ENCODE results near the gene ADAM17. TPM values are rescaled to one million over a fixed set of nuclear protein-coding genes. Genes with fewer than 3 reads are reported as not detected.

The ADAM17 gene
- polyA plus RNA-seq, 1 donor from 2014 or later = 32.6 TPM

GRCh38 chr2:9574331-9574730 is 18.7 kb upstream of the ADAM17 start:
- H3K9me2 ChIP-seq (ENCODE audit: insufficient read depth, low read length) = no peaks in the 10 kb centered on the region

GRCh38 chr2:9573840-9574239 is 18.2 kb upstream of the ADAM17 start:
- no peak overlapping the region for H3K9ac ChIP-seq (ENCODE audit: low read length)
- TF ChIP-seq RAD21 (conservative IDR thresholded peaks at IDR 0.05) (no peak), EZH2 (IDR thresholded peaks at IDR 0.05; ENCODE audit: borderline replicate concordance, insufficient read depth, low read length, poor library complexity, severe bottlenecking) (no peak), MXI1 (conservative IDR thresholded peaks at IDR 0.05; ENCODE audit: poor library complexity, severe bottlenecking) (no peak), SMC3 (conservative IDR thresholded peaks at IDR 0.05; ENCODE audit: poor library complexity) (no peak), EP300 (conservative IDR thresholded peaks at IDR 0.05; ENCODE audit: poor library complexity, severe bottlenecking) (no peak), CTCF (IDR thresholded peaks at IDR 0.05; ENCODE audit: poor library complexity, severe bottlenecking) (no peak), TAF1 (IDR thresholded peaks at IDR 0.05; ENCODE audit: low read depth) (no peak), REST (IDR thresholded peaks at IDR 0.05; ENCODE audit: borderline replicate concordance) (no peak)

More at GRCh38 chr2:9574331-9574730, 18.7 kb upstream of the ADAM17 start:
- H3K27me3 ChIP-seq (ENCODE audit: insufficient read depth, low read depth, low read length) = no peaks in the 10 kb centered on the region
- TF ChIP-seq CTCF (IDR thresholded peaks at IDR 0.05; ENCODE audit: poor library complexity, severe bottlenecking) (no peak), SMC3 (conservative IDR thresholded peaks at IDR 0.05; ENCODE audit: poor library complexity) (no peak), REST (IDR thresholded peaks at IDR 0.05; ENCODE audit: borderline replicate concordance) (no peak), EP300 (conservative IDR thresholded peaks at IDR 0.05; ENCODE audit: poor library complexity, severe bottlenecking) (no peak)
- H3K4me2 ChIP-seq (ENCODE audit: low read length) = no peak overlapping the region
- no peak overlapping the region for H2AFZ ChIP-seq (ENCODE audit: low read depth, low read length)
- H3K36me3 ChIP-seq (ENCODE audit: insufficient read depth, low read length) = no peaks in the 10 kb centered on the region
- H3K9ac ChIP-seq (ENCODE audit: low read length) = no peak overlapping the region
- no peak overlapping the region for H3K4me3 ChIP-seq (ENCODE audit: low read length)
- no peaks in the 10 kb centered on the region for H3K79me2 ChIP-seq (replicated peaks; ENCODE audit: insufficient read depth, low read length)
- H3K27ac ChIP-seq (ENCODE audit: low read length) = no peak overlapping the region
- no peaks in the 10 kb centered on the region for H3F3A ChIP-seq (ENCODE audit: insufficient read depth, low read length, poor library complexity, severe bottlenecking)
- no peaks in the 10 kb centered on the region for H4K20me1 ChIP-seq (ENCODE audit: insufficient read depth)
- H3K9me3 ChIP-seq (ENCODE audit: low read length) = no peaks in the 10 kb centered on the region

More at GRCh38 chr2:9573840-9574239, 18.2 kb upstream of the ADAM17 start:
- no peak overlapping the region for H2AFZ ChIP-seq (ENCODE audit: low read depth, low read length)
- H3K4me3 ChIP-seq (ENCODE audit: low read length) = no peak overlapping the region
- no peaks in the 10 kb centered on the region for H3K9me3 ChIP-seq (ENCODE audit: low read length)
- H3K36me3 ChIP-seq (ENCODE audit: insufficient read depth, low read length) = no peaks in the 10 kb centered on the region
- H3K27ac ChIP-seq (ENCODE audit: low read length) = no peak overlapping the region
- H3F3A ChIP-seq (ENCODE audit: insufficient read depth, low read length, poor library complexity, severe bottlenecking) = no peaks in the 10 kb centered on the region
- H3K9me2 ChIP-seq (ENCODE audit: insufficient read depth, low read length) = no peaks in the 10 kb centered on the region
- H3K4me2 ChIP-seq (ENCODE audit: low read length) = no peak overlapping the region
- no peaks in the 10 kb centered on the region for H4K20me1 ChIP-seq (ENCODE audit: insufficient read depth)
- no peaks in the 10 kb centered on the region for H3K27me3 ChIP-seq (ENCODE audit: insufficient read depth, low read depth, low read length)
- H3K79me2 ChIP-seq (replicated peaks; ENCODE audit: insufficient read depth, low read length) = no peaks in the 10 kb centered on the region
